GM12878 (cell line): Measurements from ENCODE around the gene KLHDC10. TPM values are rescaled to one million over a fixed set of nuclear protein-coding genes. Genes with fewer than 3 reads are reported as not detected.

ENCODE experiments used
- CUX1 ChIP-seq: IDR thresholded peaks from 2 replicates; pipeline ENCODE4 v1.6.1; 2012; ENCODE audit warnings: improper control_type of control experiment, low read depth, low read length; ENCODE audit not compliant: insufficient replicate concordance
- RBBP5 ChIP-seq: fragments of 200-600 bp; sonication (generic); conservative IDR thresholded peaks from 2 replicates; pipeline ENCODE4 v1.6.1; 2016
- REST ChIP-seq: IDR thresholded peaks from 2 replicates; pipeline ENCODE4 v1.6.1; 2012; ENCODE audit warnings: mild to moderate bottlenecking, low read depth, low read length
- ZSCAN29 ChIP-seq: fragments of 450-650 bp; IDR thresholded peaks from 2 replicates; pipeline ENCODE4 v1.6.1; 2017; ENCODE audit warnings: mild to moderate bottlenecking, moderate library complexity
- polyA plus RNA-seq, 11 experiments: library from polyadenylated mRNA; depleted of rRNA in 4 of 11; unstranded in 6 of 11; stranded (reverse) in 5 of 11; fragments of >200 nt; fragmentation: Nextera tagmentation in 4 of 11; fragmentation: Illumina TruSeq in 1 of 11; extraction: Ambion mirVana in 4 of 11; extraction: Trizol in 1 of 11; gene quantifications; 1 replicate in 1 of 11; 2 replicates in 10 of 11; pipeline versions ENCODE4 v1.2.1 to v1.2.3, GENCODE V29; 2011 to 2016; ENCODE audit warnings: inconsistent platforms in 2 of 11, missing spikeins in 2 of 11, low read depth in 1 of 11
- total RNA-seq, 4 experiments: library from RNA; depleted of rRNA in 3 of 4; stranded (reverse); fragments of >200 nt in 3 of 4; fragmentation: Illumina TruSeq in 1 of 4; extraction: Trizol in 1 of 4; gene quantifications; 2 replicates each; pipeline versions ENCODE4 v1.2.1 to v1.2.3, GENCODE V29; 2013 to 2021

Gene KLHDC10
- total and polyA plus RNA-seq, 10 of the 15 experiments (the other 5 are each of a cell fraction or from before 2014, with no cell fraction given): 2.9 to 20.6 (median 9.4) TPM

DNA sequence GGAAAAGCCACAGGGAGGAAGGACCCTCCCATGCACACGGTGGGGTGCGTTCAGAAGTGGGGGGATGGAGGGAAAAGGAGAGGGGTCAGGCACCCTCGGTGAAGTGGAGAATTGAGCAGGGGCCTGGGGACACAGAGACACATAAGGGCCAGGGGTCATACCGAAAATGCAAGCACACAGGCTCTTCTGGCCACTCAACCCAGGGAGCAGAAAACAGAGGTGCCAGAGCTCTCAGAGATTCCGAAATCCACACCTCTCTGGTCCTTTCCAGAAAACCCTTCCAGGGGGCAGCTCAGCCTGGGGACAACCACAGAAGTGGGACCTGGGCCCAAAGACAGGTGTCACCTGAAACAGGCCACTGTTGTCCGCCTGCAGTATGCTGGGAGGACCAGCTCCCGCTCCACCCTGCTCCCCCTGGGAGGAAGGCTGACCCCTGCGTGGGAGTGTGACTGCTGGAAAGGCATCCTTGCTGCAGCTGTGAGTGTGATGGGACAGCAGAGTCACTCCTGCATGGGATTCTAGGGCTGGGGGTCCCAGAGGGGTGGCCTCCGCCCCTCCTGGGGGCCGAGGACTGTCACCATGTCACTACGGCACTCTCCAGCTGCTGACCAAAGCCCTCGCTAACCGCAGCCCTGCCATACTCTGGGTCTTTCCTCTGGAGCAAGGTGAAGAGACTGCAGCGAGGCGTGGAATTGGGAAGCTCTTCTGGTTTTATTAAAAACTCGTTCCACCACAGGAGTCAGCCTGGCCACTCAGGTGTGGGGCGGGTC is 71.7 kb downstream of the KLHDC10 start (continued):
- TF ChIP-seq REST: no peak
- no peak for TF ChIP-seq ZSCAN29
- TF ChIP-seq RBBP5: no peak
- TF ChIP-seq CUX1: no peak
